ENCODE measurements around the gene PBOV1.

- TF ChIP-seq EZH2 (IDR thresholded peaks at IDR 0.05; ENCODE audit: low read depth): no peak
- no peak for TF ChIP-seq CTCF (conservative IDR thresholded peaks at IDR 0.05)
Measured at GRCh38 chr6:138227316-138227781, 9.1 kb upstream of the PBOV1 start.
